Islet of Langerhans (tissue), 1 donor: Measurements from ENCODE around the gene EIF4EBP3.

Experiments used
- FAIRE-seq: peaks from one replicate; lab custom pipeline; 2011; peaks lifted over from hg19 to GRCh38; lab: Jason Lieb, UNC

Gene EIF4EBP3

GRCh38 chr5:140557136-140557805 is 9.8 kb downstream of the EIF4EBP3 start, which contains the start of gene SRA1:
SRA1 (minus strand) TSS chr5:140557473; CDS start chr5:140557452, 21 bp downstream.
- no peak for FAIRE-seq

DNA sequence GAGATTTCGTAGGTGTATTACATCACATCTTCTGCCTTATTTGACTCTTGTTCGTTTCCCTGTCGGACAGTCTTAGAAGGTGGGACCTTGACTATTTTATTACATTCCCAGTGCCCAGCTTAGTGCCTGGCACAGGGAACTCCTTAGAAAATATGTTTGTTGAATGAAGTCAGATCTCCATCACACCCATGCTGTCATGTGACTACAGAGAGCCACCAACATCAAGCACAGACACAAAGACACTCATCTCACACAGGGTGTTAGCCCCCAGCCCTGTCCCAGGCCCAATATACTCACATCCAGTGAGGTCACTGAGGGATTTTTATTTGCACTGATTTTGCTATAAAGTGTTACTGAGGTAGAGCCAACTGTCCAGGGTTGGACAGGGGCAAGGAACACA is 10.5 kb downstream of the EIF4EBP3 start:
- no peak for FAIRE-seq

DNA sequence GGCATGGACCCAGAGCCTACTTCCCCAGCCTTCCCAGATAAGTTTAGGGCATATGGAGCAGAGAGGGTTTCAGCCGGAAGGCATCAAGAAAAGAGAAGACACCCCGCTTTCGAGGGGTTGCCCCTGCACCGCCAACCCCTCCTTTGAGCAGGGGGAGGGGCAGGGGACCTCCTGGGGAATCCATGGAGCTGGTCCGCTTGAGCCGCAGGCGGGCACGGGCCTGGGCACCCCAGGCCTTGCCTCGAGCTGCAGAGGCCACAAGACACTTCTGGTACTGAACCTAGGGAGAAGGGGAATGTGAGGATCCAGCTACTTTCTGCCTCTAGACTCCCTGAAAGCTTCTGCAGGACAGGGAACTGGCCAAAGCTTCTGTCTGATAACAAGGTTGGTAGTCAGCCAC is 11.1 kb downstream of the EIF4EBP3 start:
- FAIRE-seq, result no peak

DNA sequence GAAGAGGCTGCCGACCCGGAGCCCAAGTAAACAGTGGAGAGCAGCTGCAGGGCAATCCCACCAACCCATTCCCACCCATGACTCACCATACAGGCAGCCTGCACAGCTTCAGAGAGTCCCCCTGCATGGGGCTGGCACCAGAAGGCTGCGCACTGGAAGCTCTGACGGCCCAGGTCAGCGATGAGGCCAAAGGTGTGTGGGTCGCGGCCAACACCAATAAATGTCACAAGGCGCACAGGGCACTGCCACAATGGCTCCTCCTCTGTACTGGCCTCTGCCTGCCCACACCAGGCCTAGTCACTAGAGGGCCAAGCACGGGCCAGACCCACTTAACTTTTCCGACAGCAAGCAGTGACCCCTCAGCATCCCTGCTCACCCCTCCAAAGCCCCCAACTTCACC is 12.8 kb downstream of the EIF4EBP3 start:
- FAIRE-seq, result no peak

DNA sequence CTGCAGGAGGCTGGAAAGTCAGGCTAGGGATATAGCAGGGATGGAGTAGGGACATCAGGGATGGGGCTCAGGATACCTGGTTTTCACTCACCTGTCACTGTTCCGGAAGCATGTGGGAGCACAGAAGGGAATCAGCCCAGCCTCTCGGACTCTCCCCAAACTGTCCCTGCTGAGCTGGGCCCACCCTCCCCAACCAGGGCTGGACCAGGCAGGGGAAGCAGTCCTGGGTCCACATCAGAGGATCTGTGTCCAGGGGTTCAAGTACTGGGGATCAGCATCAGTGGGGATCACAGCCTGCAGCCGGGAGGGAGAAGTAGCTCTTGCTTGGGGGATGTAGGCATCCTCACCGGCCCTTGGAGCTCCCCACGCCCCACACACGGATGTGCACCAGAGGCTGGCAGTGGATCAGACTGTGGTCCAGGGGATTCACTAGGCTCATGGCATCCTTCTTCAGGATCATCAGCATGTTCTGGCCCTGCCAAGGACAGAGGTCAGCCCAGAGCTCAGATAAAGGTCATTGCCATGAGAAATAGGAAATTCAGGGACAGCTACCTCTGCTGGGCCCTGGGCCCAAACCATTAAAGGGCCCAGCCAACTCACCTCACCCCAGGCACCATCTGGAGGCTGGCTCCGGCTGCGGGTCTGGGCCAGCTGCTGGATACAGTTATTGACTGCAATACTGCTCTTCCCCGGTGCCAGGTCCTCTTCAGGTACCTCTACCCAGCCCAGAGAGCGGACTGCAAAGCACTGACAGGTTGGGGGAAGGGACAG is 14.5 kb downstream of the EIF4EBP3 start:
- no peak for FAIRE-seq

- no peak for FAIRE-seq
These were observed 16.1 kb downstream of the EIF4EBP3 start for GRCh38 chr5:140563596-140563995.

DNA sequence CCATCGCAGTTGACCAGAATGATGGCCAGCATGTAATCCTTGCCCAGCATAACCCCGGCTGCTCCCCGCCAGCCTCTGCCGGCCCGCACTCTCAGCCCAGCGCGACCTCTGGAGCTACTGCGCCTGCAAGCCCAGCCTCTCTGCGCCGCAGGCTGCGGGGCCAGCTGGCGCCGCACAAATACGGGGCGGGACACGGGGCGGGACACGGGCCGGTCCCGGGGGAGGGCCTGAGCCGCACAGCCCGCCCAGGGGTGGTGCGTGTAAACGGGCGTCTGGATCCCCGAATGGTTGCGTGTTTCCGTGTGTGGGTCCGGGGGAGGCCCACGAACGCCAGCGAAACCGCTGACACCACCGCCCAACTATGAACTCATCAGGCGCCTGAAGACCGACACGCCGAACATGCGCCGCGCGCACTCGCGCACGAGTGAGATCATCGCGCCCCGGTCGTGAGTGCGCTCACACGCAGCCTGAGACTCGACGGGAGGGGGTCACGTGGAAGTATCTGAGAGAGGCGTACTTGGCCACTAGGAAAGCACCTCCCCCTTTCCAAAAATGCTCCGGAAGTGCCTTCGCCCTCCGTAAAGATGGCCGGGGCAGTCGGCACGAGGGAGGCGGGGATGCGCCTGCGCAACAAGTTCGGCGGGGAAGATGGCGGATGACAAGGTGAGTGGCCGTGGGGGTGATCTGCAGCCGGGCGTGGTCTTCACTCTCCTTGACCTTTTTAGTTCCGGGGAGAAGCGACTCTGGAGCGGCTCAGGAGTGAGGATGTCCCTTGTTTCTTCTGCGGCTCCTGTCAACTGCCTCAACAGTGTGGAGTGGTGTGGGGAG is 16.9 kb downstream of the EIF4EBP3 start, which contains the start of the genes APBB3 and SLC35A4:
APBB3 (minus strand) TSS at position 403 of the 828 bp plus-strand sequence; CDS start at position 50, 353 bp downstream.
SLC35A4 (plus strand) TSS at position 633 of the 828 bp plus-strand sequence. CDS start 2,342 bp downstream, outside the sequence.
- FAIRE-seq, result peak; percentile 9

GRCh38 chr5:140565024-140565779 is 17.7 kb downstream of the EIF4EBP3 start:
- no peak for FAIRE-seq

DNA sequence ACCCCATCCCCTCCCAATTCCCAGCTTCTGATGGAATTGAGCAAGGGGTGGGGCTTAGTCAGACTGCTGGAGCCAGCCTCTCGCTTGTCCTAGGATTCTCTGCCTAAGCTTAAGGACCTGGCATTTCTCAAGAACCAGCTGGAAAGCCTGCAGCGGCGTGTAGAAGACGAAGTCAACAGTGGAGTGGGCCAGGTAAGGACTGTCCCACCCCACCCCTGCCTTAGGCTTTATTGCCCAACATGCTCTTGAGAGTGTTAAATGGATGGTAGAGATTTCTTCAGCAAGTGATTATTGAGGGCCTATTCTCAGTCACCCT is 18.3 kb downstream of the EIF4EBP3 start:
- no peak for FAIRE-seq

DNA sequence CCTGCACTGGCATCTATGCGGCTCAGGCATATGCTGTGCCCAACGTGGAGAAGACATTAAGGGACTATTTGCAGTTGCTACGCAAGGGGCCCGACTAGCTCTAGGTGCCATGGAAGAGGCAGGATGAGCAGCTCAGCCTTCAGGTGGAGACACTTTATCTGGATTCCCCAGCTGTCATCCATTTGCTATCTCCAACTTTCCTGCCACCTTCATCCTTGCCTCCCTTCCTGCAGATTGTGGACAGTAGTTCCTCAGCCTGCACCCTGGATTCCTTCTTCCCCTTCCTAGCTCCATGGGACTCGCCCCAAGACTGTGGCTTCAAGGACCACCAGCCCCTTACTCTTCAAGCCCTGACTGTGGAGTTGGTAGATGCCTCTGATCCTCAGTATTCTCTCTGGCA is 19.2 kb downstream of the EIF4EBP3 start:
- FAIRE-seq, result no peak

DNA sequence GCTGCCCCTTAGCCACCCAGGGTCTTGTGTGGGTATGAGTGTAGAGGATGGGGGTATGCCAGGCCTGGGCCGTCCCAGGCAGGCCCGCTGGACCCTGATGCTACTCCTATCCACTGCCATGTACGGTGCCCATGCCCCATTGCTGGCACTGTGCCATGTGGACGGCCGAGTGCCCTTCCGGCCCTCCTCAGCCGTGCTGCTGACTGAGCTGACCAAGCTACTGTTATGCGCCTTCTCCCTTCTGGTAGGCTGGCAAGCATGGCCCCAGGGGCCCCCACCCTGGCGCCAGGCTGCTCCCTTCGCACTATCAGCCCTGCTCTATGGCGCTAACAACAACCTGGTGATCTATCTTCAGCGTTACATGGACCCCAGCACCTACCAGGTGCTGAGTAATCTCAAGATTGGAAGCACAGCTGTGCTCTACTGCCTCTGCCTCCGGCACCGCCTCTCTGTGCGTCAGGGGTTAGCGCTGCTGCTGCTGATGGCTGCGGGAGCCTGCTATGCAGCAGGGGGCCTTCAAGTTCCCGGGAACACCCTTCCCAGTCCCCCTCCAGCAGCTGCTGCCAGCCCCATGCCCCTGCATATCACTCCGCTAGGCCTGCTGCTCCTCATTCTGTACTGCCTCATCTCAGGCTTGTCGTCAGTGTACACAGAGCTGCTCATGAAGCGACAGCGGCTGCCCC is 19.8 kb downstream of the EIF4EBP3 start:
- FAIRE-seq, result no peak

DNA sequence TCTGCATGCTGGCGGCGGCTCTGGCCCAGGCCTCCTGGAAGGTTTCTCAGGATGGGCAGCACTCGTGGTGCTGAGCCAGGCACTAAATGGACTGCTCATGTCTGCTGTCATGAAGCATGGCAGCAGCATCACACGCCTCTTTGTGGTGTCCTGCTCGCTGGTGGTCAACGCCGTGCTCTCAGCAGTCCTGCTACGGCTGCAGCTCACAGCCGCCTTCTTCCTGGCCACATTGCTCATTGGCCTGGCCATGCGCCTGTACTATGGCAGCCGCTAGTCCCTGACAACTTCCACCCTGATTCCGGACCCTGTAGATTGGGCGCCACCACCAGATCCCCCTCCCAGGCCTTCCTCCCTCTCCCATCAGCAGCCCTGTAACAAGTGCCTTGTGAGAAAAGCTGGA is 20.4 kb downstream of the EIF4EBP3 start:
- no peak for FAIRE-seq

DNA sequence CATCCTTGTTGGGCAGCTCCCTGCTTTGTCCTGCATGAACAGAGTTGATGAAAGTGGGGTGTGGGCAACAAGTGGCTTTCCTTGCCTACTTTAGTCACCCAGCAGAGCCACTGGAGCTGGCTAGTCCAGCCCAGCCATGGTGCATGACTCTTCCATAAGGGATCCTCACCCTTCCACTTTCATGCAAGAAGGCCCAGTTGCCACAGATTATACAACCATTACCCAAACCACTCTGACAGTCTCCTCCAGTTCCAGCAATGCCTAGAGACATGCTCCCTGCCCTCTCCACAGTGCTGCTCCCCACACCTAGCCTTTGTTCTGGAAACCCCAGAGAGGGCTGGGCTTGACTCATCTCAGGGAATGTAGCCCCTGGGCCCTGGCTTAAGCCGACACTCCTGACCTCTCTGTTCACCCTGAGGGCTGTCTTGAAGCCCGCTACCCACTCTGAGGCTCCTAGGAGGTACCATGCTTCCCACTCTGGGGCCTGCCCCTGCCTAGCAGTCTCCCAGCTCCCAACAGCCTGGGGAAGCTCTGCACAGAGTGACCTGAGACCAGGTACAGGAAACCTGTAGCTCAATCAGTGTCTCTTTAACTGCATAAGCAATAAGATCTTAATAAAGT is 21.1 kb downstream of the EIF4EBP3 start:
- FAIRE-seq, result no peak

DNA sequence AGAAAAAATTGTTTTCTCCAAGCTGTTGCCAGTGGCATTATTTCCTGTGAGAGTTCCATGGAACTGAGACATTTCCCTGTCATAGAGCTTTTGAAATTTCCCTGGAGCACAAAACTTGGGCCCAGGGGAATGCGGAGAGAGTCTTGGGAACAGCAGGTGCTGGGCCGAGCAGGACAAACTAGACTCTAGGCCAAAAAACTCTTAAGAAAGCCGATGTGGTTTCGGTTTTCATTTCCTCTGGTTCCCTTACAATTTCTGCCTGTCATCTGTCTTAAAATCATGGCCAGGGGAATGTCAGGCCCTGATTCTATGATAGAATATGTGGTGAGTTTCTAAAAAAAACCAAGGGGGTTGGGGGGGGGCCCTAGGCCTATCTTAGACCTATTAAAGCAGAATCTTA is 21.7 kb downstream of the EIF4EBP3 start:
- FAIRE-seq, result no peak

GRCh38 chr5:140570058-140570457 is 22.6 kb downstream of the EIF4EBP3 start:
- no peak for FAIRE-seq

GRCh38 chr5:140570488-140570887 is 23.0 kb downstream of the EIF4EBP3 start:
- no peak for FAIRE-seq

GRCh38 chr5:140571105-140571504 is 23.6 kb downstream of the EIF4EBP3 start:
- FAIRE-seq, result no peak

DNA sequence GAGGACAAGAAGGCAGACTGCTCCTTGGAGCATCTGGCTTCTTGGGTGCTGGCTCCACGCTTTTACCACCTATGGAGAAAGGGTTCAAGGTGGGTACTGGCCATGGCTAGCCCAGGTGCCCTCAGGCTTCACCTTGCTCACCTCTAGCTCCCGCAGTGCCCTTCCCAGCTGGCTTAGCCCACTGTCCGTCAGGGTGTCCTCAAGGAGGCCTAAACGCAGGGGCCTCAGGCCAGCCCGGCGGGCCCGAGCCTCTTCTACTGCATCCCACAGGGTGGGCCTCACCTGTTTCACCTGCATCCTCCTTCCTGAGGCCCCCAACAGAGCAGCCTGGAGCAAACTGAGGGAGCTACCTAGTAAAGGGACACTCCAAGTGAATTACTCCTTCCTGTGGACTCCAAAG is 26.2 kb downstream of the EIF4EBP3 start:
- no peak for FAIRE-seq

DNA sequence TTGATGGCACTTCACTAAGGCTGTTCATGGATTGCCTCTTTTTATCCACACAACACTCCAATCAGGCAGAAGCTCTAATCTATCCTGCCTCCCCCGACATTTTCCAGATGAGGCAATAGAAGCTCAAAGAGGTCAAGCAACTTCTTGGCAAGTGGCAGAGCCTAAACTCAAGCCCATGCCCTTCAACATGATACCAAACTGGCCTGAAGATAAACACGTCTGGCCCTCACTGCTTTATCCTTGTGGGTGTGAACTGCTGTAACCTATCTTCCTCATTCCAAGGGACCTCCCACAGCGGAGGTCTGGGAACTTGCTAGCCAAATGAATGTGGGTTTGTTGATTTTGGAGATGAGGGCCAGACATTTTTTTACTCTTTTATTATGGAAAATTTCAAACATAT is 26.7 kb downstream of the EIF4EBP3 start:
- FAIRE-seq, result no peak

DNA sequence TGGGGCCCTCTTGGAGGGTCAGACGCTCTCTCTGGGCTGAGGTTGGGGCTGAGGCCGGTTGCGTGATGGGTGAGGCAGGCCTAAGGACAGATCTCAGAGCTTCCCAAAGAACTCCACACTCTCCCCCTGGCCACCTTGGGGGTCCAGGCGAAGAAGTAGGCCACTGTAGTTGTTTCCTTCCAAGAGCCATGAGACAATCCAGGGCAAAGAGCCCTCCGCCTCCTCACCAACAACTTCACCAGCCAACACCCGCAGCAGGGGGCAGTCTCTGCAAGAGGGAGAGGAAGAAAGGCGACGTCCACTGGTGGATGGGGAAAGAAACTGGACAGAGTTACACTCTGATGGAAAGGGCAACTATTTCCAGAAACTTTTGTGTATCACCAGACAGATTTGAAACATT is 27.8 kb downstream of the EIF4EBP3 start:
- FAIRE-seq, result no peak

DNA sequence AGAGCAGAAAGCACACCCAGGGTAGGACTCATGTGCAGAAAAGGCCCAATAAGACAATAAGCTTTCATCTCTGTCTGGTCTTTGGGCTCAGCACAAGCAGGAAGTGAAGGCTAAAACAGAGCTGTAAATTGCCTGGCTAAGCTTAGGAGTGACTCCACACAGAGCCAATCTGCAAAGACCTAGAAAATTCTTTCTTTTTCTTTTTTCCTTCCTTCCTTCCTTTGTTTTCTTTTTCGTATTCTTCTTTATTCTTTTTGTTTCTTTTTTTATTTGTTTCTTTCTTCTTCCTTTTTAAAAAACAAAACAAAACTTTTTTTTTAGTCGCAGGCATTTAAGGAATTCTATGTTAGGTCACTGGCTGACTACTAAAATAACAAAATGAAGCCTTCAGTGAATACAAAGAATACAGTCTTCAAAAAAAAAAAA is 29.3 kb downstream of the EIF4EBP3 start:
- FAIRE-seq, result no peak
